ENCODE data around the gene TTL. TPM values are rescaled to one million over a fixed set of nuclear protein-coding genes. Genes with fewer than 3 reads are reported as not detected.
"Not testable (repeated sequence)": the region's sequence is repeated elsewhere in the genome, so short reads cannot be mapped to it uniquely, and the experiment has no call there.

TTL gene
- 37.8 TPM for polyA plus RNA-seq (ENCODE audit: insufficient read length)

DNA sequence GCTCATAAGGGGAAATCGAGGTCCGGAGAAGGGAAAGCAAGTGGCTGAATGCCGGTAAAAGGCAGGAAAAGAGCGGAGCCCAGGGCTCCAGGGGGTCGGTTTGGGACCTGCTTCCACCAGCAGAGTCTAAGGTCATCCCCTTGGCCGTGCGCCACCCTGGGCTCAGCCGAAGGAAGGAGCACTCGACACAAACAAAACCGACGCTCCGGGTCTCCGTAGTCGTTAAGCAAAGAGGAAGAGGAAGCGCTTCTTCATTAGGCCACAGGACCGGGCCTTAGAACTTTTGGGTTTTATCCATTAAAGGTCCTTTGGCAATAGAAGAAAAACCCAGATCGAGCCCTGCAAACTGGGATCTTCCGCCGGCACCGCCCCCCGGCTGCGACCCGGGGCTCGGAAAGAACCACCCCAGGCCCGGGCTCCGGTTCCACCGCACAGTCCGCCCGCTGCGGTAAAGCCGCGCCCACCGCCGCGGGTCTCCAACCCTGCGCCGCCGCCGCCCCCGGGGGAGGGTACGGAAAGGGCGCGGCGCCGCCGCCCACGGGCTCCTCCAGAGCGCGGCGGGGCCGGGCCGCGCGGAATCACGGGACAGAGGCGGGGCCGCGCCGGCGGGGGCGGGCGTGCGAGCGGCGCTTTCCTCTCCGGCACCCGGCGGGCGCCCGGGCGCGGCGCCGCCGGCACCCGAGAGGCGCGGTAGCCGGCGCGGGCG lies at the start of gene TTL:
Gene TTL, plus strand, starts transcription at position 629 of the 706 bp plus-strand sequence. CDS start 189 bp downstream, outside the sequence.
- DNase-seq (ENCODE audit: low read depth): peak; percentile 45

DNA sequence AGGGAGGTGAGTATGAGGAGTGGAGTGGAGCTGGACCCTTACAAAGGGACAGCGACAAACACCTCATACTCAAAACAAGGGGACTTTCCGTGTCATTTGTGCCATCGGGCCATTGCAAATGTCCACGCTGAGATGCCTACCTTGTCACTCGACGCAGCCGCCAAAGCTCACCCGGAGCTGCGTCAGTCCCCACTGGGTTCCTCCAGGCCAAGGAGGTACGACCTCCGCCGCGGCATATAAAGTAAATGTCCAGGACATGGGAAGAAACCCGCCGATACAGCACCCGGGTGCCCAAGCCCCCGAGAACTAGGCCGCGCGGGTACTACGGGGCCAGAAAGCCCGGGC lies 49.6 kb upstream of the TTL start:
- DNase-seq (ENCODE audit: low read depth): not testable (repeated sequence)

DNA sequence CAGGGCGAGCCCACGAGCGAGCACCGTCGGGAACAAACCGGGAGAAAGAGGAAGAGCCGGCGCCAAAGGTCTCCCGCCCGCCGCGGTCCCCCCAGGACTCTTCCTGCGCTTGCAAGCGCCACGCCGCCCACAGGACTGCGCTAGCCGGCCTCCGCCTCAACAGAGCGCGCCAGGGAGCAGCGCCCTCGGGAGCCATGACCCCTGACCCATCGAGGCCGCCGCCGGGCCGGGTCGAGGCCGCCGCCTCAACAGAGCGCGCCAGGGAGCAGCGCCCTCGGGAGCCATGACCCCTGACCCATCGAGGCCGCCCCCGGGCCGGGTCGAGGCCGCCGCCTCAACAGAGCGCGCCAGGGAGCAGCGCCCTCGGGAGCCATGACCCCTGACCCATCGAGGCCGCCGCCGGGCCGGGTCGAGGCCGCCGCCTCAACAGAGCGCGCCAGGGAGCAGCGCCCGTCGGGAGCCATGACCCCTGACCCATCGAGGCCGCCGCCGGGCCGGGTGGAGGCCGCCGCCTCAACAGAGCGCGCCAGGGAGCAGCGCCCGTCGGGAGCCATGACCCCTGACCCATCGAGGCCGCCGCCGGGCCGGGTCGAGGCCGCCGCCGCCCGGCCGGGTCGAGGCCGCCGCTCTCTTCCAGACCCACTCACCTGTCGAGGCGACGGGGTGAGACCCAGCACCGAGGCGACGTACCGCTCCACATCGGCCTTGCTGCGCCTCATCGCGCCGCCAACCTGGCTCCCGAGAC lies 49.0 kb upstream of the TTL start:
- DNase-seq (ENCODE audit: low read depth): not testable (repeated sequence)

DNA sequence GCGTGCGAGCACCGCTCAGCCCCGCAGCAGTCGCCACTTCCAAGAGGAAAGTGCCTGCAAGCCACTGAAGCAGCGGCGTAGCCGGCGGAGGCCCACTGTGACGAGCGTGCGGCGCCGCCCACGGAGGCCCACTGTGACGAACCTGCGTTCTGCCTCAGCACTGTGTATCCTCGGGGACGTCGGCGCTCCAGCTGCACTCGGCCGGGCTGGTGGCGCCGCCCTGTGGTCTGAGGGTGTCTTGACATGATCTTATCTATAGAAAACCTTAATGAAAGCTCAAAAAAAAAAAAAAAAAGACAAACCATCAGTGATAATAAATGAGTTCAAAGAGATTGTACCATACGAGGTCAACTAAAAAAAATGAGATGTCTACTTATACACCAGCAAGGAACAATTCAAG lies 48.5 kb upstream of the TTL start, which contains the start of gene RGPD8:
Gene RGPD8, minus strand, starts transcription at position 166 of the 400 bp plus-strand sequence. CDS start 192 bp downstream, outside the sequence.
- peak; percentile 46 for DNase-seq (ENCODE audit: low read depth)

DNA sequence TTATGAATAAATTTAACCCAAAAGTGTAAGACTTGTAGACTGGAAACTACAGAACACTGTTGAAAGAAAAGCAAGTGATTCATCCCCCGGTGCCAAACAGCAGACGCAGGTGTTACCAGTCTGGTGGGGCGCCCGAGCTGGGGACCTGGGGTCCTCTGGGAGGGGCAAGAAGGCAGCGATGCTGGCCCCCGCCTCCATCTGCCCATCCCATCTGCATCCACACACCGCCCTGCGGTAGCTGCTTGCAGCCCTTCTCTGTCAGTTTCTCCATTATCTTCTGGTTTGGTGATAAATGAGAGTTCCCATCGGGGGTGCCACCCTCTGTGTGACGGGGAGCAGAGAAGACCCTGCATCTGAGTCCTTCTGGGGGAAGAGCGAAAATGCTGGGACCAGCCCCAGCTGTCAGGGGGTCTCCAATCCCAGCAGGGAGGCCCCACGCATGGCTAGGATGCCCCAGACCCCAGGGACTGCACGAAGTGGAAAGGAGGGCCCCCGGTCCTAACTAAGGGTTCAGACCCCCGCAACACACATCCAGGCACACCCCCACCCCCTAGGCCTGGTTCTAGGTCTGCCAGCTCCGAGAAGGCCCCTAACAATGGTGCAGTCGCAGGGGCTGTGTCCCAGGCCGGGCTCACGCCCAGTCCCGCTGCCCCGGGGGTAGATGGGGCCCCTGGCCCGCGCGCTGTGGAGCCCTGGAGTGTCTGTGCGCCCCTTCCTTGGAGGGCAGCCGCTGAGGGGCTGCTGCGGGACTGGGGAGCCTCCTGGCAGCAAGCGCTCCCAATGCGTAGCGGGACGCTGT lies 47.8 kb upstream of the TTL start:
- no peak for DNase-seq (ENCODE audit: low read depth)

DNA sequence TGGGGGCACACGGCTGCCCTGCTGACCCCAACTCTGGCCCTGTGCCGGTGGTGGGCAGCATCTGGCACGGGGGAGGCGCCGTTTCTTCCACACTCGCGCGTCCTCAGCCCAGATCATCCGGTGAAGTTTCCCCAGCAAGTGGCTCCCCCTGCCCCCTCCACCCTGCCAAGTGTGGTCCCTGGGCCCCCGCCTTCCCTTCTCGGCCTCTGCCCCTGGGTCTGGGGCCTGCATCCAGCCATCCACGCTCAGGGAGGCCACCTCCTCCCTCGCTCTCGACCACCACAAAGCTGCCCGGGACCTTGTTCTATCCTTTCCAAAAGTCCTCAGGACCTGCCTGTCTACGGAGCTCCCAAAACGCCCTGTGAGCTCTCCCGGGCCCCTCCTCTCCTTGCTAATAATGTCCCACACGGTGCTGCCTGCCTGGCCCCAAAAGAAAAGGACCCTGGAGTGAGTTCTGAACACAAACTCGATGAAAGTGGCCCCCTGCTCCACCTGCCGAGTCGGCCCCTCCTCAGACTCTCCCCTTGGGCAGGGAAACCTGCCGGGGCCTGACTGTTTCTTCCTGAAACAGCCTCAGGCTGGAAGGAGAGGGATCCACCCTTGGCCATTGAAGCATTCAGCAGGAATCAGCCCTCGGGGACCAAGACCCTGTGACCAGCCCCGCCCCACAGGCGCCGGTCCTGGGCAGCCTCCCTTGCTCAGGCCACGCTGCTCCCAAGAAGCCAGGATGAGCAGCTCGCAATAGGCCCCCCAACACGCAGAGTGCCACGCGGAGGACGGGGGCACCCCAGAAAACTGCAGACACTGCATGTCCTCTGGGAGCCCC lies 46.9 kb upstream of the TTL start:
- not testable (repeated sequence) for DNase-seq (ENCODE audit: low read depth)

DNA sequence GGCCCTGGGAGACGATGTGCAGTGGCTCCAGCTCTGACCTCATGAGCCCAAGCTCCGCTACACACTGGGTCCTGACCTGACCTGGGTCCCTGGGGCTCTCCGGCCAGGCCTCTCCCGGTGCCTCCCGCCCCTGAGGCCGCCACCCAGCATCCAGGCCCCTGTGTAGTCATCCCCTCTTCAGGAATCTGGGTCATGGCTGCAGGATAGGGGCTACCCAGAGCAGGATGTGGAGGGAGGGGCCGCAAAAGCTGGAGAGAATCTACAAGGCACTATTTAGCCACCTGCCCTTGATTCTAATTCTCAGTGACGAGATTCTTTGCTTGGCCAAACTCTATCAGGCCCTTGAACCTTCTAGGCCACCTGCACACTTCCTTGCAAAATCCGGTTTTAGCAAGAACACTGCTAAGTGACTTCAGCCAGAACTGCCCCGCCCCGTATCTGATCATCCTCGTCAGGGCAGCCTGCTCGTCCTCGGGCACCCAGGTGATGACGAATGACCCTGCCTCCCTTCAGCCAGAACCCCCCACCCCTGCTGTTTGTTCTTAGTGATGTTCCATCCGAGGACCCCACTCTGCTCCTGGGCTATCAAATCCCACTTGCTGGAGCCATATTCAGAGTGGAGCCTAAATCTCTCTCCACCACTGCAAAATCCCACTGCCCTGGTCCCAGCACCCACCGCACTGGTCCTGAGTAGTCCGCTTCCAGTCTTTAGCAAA lies 46.1 kb upstream of the TTL start:
- DNase-seq (ENCODE audit: low read depth): not testable (repeated sequence)

DNA sequence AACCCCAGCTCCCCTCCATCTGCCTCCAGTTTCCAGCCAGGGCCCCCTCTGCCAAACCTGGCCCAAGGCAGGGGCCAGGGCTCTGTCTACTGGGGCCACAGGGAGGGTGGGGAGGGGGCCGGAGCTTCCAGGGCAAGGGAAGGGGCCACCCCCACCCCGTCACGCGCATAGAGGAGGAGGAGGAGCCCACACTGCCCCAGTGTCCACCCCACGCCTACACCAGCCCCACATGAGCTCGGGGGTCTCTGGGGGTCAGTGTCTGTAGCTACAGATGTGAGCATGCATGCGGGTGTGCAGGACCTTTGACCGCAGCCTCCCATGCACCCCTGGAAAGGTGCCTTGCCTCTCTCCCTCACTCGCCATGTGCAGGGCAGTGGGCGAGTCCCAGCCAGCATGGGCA lies 45.0 kb upstream of the TTL start:
- not testable (repeated sequence) for DNase-seq (ENCODE audit: low read depth)

DNA sequence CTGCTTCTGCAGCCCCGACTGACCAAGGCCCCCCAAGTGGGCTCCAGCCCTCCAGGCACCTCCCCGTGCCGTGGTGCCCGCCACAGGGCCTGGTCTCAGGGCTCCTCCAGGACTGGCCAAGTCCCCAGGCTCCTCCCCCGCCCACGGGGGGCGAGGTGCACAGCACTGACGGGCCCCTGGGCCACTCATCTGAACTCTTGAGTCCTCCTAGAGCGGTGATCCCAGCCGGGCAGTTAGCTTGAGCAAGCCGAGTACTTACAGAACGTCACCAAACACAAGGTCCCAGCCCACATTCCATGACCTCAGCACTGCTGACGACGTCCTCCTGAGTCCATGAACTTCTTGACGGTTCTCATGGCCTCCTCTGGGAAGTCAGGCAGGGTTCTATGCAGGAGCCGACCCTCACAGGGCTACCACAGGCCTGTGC lies 44.5 kb upstream of the TTL start:
- DNase-seq (ENCODE audit: low read depth): not testable (repeated sequence)

DNA sequence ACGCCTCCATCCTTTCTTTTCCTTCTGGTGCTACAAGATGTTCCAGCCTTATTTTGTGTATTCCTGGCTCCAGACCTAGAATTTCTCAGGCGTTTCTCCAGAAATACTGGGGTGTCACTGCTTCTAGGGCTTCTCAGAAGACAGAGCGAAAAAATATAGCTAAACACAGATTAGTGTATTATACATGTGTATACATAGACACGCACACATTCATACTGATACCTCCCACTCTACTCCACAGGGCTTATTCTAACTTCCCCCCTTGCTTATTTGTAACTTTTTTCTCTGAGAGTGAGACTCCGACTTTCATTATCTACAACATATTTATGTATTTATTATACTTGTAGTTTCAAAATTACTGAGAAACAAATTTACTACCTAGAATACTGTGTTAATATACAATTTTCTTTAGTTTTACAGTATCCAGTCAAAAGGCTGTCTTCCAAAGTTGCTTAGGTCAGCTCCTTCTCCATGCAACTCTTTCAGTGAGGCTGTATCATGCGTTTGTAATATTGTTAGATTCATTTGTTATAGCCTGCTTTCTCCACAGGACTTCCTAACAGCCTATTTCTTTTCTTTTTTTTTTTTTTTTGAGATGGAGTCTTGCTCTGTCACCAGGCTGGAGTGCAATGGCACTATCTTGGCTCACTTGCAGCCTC lies 43.2 kb upstream of the TTL start:
- DNase-seq (ENCODE audit: low read depth): not testable (repeated sequence)

DNA sequence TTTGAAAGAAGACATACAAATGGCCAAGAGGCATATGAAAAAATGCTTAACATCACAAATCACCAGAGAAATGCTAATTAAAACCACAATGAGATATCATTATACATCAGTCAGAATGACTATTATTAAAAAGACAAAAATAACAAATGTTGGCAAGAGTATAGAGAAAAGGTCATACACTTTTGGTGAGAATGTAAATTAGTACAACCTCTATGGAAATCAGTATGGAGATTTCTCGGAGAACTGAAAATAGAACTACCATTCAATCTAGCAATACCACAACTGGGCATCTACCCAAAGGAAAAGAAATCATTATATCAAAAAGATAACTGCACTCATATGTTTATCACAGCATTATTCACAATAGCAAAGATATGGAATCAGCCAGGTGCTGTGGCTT lies 37.7 kb upstream of the TTL start:
- not testable (repeated sequence) for DNase-seq (ENCODE audit: low read depth)

DNA sequence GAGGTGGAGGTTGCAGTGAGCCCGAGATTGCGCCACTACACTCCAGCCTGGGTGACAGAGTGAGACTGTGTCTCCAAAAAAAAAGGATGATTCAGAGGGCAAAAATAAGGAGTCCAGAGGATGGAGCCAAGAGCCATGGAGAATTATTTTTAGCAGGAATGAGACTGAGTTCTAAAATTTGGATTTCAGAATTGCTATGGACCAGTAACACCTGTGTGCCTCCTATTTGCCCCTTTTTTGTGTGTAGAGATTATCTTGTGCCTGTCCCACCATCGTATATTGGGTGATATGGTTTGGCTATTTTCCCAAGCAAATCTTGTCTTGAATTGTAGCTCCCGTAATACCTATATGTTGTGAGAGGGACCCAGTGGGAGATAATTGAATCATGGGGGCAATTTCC lies 32.1 kb upstream of the TTL start:
- DNase-seq (ENCODE audit: low read depth): no peak

DNA sequence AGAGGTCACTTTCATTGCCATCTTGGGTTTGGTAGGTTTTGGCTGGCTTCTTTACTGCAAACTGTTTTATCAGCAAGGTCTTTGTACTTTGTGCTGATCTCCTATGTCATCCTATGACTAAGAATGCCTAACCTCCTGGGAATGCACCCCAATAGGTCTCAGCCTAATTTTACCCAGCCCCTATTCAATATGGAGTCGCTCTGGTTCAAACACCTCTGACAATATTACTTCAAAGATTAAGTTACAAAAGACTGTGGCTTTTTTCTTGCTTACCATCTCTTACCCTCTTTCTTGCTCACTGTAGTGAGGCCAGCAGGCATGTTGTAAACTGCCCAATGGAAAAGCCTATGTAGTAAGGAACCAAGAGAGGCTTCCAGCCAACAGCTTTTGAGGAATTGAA lies 30.6 kb upstream of the TTL start:
- DNase-seq (ENCODE audit: low read depth): no peak

DNA sequence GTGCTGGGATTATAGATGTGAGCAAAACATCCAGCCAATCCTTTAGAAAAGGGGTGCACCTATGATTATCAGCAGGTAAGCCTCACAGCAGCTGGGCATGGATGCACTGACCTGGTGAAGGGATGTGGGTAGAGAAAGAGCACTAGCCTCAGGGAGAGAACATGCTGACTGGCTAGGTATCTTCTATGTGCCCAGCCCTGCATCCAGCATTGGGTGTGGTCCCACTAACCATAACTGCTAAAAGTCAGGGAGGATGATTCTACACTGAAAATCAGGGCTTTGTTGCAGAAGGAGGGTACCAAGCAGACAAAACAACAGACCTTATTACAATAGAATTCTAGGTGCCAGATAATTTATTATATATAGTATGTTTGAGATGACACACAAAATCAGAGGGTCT lies 27.4 kb upstream of the TTL start:
- DNase-seq (ENCODE audit: low read depth): no peak

DNA sequence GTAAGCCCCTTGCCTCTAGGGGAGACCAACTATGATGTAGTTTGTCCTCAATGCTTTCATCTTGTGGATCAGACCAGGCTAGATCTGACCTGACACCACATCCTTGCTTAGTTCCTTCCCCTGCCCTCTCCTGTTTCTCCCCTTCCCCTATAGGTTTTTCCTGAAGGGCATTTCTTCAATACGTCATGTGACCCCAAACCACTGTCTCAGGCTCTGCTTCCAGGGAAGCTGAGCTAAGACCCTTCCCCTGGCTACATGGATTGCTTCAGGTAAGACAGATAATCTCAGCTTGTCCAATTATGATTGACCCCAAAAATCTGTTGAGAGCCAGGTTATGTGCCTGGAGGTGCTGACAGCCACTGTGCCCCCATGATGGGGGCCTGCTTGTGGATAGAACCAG lies 22.6 kb upstream of the TTL start:
- no peak for DNase-seq (ENCODE audit: low read depth)

DNA sequence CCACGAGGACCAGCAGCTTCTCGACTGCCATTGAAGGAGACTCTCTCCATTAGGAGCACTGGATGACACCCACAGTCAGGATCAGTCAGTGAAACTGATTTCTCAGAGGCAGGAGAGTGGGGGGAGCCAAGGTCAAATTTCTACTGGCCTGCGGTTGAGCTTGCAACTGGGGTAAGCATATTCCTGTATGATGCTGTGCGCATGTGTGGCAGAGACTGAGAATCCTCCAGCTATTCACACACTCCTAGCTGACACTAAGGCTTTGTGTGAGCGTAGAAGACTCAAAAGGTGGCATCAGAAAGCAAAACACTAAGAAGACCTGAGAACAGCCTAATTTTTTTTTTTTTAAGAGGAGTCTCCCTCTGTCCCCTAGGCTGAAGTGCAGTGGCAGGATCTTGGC lies 19.8 kb upstream of the TTL start:
- no peak for DNase-seq (ENCODE audit: low read depth)

DNA sequence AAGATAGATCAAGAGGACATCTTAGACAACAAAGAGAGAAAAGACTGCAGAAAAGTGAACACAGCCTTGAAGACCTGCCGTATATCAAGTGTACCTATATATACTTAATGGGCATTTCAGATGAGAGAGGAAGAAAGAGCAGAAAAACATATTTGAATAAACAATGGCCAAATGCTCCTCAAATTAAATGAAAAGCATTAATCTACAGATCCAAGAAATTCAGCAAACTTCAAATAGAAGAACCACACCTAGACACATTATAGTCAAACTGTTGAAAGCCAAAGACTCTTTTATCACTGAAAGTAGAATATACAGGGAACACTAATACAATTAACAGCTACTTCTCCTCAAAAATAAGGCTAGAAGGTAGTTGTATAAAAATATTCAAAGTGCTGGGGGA lies 18.7 kb upstream of the TTL start:
- no peak for DNase-seq (ENCODE audit: low read depth)

DNA sequence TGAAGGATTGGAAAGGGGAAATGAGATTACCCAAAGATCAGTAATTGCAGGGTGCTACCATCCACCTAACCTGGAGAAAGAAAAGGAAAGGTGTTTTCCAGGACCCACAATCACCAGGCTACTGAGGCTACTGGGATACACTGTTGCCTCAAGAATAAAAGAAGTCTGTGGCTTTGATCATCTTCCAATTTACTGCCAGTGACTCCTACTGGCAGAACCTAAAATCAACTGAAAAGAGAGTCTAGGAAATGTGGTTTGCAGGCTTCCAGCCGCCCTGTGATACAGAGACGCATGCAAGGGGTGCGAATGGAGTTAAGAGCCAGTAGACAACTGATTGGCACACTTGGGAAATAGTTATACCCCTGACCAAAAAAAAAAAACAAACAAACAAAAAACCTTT lies 16.6 kb upstream of the TTL start:
- no peak for DNase-seq (ENCODE audit: low read depth)

DNA sequence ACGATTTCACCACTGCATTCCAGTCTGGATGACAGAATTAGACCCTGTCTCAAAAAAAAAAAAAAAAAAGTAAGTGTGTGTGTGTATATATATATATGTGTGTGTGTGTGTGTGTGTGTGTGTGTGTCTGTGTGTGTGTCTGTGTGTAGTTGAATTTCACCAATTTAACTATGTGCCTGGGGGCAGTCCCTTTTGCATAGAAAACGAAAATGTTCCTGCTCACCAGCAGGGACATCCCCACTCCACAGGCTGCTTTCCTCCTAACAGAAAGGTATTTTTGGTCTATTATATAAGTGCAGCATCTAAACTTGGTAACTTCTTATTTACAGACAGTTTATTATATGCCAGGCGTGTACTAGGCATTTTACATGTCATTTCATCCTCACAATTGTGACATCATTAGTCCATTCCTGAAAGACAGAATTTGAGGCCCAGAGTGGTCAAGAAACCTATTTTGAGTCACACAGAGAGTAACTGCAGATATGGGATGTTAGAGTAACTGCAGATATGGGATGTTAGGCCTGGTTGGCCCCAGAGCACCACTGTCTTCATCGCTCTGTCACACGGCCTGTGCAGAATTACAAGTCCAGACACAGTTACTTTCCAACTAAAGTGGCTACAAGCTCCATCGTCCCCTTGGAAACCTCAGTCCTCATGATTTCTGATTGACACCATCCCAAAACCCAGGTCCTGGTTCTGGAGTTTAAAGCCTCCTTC lies 9.3 kb upstream of the TTL start:
- DNase-seq (ENCODE audit: low read depth): no peak

Data from forelimb muscle (tissue), 1 donor.